GM19467 (cell line): Measurements from ENCODE around the gene KCNH5.

ENCODE experiments used
- ATAC-seq: cut with Tn5 transposase; IDR thresholded peaks from one replicate; pipeline ENCODE4 v1.9.1; 2021; ENCODE audit warnings: mild to moderate bottlenecking, moderate library complexity; ENCODE audit not compliant: unreplicated experiment

Gene KCNH5

GRCh38 chr14:63045234-63045611 is at the start of gene KCNH5:
Gene KCNH5, minus strand, starts transcription at chr14:63045458. Its CDS starts 272 bp downstream, at chr14:63045186.
- no peak for ATAC-seq

DNA sequence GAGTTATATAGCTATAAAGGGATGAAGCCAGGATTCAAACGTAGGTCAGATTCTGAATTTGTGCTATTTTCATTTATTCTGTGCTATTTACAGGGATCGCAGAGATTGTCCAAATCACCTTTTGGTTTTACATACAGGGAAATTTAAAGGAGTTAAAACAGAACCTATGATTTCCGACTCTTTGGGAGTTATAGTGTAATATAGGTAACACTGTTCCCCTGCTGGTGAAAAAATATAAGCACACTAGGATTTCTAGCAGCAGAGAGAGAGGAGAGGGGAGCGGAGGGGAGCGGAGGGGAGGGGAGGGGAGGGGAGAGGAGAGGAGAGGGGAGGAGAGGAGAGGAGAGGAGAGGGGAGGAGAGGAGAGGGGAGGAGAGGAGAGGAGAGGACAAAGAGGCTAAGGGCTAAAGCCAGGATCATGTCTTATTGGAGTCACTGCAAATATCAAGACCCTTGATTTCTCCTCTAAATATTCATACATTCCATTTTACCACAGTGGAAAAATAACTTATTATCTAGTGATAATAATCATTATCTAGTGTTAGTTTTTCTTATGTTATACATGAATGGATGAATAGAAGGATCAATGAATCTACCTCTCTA is 46.2 kb upstream of the KCNH5 start:
- ATAC-seq: no peak

GRCh38 chr14:63088865-63089264 is 43.6 kb upstream of the KCNH5 start:
- ATAC-seq: no peak

DNA sequence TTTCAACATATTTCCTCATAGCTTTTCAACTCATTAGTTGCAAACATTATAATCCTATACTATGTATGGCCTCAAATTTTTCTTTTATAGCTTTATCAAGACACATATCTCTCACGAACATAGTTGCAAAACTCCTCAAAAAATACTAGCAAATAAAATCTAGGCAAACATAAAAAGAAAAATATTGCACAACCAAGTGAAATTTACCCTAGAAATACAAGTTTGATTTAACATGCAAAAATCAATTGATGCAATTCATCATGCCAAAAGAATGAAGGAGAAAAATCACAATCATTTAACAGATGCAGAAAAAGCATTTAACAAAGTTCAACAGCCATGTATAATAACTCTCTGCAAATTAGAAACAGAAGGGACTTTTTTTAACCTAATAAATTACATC is 33.3 kb upstream of the KCNH5 start:
- ATAC-seq: no peak

GRCh38 chr14:63076488-63076887 is 31.2 kb upstream of the KCNH5 start:
- no peak for ATAC-seq

DNA sequence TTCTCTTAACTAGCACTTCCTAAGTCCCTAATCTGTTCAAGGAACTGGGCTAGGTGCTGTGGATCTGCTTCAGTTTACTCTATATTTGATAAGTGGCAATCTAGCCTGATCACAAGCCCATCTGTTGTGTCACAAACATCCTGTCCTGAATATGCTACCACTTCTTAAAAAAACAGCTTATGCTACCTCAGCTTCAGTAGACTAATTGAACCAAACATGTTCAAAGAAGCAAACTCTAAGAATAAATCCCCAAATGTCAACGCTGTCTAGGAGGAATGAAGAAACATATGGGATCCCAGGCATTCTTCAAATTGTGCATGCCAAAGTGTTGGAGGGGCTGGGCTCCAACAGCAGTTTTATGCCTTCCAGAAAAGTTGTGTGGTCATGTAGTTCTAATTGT is 10.4 kb upstream of the KCNH5 start:
- ATAC-seq: no peak

- ATAC-seq: no peak
Measured at GRCh38 chr14:63051992-63052391, 6.7 kb upstream of the KCNH5 start.

DNA sequence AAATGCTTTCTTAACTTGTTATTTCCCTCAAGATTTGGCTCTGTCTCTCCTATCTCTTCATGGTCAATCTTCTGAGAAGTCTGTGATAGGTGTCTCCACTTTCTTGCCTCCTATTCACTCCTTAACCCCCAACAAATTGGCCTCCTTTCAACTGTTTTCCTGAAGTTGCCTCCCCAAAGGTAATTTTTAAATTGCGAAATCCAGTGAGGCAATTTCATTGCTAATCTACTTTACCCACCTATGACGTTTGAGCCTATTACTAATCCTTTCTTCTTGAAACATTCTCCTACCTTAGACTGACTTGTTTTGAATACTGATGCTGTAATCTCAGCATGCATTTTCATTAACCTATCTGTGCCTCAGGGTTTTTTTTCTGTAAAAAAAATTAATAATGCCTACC is 6.0 kb upstream of the KCNH5 start:
- no peak for ATAC-seq

DNA sequence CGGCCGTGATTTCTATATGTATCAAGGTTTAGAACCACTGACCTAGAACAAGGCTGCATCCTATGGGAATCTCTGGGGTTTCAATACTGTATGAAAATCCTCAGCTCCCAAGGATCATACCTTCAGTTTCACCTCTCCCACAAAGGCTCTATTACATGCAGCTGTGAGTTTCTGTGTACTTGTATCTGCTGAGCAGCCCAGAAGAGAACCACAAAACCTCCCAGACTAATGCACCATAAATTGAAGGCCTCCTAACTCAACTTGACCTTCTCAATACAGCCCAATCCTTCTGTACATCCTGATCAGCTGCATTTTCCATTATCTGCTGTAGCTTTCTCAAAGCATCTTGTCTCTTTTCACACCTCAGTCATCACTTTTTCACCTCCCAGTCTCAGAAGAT is 5.4 kb upstream of the KCNH5 start:
- no peak for ATAC-seq

- ATAC-seq: no peak
Measured at GRCh38 chr14:63046339-63047268, 1.3 kb upstream of the KCNH5 start.

- ATAC-seq: no peak
Measured at GRCh38 chr14:63045612-63046320, 508 bp upstream of the KCNH5 start.

GRCh38 chr14:63039866-63040265 is 5.4 kb downstream of the KCNH5 start:
- no peak for ATAC-seq

DNA sequence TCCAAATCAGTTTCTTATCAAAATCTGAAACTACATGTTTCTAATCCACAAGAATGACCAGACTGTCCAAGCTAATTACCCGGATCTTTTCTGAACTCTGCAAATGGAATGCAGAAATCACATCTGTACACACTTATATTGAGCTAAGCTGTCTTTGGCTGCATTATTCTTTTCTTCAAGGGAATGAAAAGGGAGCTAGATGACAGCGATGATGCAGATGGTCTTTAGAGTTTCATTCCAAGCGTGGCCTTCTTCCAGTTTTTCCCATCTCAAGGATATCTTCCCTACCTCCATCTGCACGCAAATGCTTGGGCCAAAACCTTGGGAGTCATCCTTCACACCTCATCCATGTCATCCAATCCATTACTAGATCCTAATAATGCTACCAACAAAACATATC is 12.6 kb downstream of the KCNH5 start:
- ATAC-seq: no peak

GRCh38 chr14:63032076-63032475 is 13.2 kb downstream of the KCNH5 start:
- no peak for ATAC-seq

GRCh38 chr14:63030113-63030512 is 15.1 kb downstream of the KCNH5 start:
- ATAC-seq: no peak

- ATAC-seq: no peak
Measured at GRCh38 chr14:63027719-63028118, 17.5 kb downstream of the KCNH5 start.

DNA sequence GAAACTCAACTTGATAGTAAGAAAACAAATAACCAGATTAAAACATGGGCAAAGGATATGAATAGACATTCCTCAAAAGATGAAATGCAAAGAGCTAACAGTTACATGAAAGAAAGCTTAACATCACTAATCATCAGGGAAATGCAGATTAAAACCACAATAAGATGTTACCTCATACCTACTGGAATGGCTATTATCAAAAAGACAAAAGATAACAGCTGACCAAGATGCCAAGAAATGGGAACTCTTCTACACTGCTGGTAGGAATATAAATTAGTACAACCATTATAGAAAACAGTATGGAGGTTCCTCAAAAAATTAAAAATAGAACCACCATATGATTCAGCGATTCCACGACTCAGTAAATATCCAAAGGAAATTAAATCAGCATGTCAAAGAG is 18.8 kb downstream of the KCNH5 start:
- no peak for ATAC-seq

- no peak for ATAC-seq
Measured at GRCh38 chr14:63014621-63015020, 30.6 kb downstream of the KCNH5 start.

GRCh38 chr14:63012171-63012570 is 33.1 kb downstream of the KCNH5 start:
- no peak for ATAC-seq

GRCh38 chr14:63011623-63012022 is 33.6 kb downstream of the KCNH5 start:
- ATAC-seq: no peak

DNA sequence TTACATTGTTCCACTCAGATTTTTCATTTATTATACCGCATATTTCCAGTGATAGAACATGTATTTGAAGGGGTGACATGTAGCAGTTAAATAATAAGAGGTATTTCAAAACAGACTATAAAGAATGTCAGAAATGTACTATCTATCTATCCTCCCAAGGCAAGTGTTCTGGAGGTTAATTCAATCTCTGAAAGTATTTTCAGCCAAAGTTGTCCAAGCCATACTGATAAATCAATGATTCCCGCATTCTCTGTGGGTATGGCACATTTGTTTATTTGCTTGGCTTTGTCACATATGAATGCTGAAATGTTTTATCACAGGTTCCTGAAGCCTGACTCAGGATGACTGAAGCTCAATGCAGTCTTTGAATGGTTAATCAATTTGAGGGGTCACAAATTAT is 35.8 kb downstream of the KCNH5 start:
- no peak for ATAC-seq

- ATAC-seq: no peak
Measured at GRCh38 chr14:63006531-63006930, 38.7 kb downstream of the KCNH5 start.
